ENCODE measurements around the gene HOXD13.

- TF ChIP-seq, protein P1, sequence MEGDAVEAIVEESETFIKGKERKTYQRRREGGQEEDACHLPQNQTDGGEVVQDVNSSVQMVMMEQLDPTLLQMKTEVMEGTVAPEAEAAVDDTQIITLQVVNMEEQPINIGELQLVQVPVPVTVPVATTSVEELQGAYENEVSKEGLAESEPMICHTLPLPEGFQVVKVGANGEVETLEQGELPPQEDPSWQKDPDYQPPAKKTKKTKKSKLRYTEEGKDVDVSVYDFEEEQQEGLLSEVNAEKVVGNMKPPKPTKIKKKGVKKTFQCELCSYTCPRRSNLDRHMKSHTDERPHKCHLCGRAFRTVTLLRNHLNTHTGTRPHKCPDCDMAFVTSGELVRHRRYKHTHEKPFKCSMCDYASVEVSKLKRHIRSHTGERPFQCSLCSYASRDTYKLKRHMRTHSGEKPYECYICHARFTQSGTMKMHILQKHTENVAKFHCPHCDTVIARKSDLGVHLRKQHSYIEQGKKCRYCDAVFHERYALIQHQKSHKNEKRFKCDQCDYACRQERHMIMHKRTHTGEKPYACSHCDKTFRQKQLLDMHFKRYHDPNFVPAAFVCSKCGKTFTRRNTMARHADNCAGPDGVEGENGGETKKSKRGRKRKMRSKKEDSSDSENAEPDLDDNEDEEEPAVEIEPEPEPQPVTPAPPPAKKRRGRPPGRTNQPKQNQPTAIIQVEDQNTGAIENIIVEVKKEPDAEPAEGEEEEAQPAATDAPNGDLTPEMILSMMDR (IDR thresholded peaks at IDR 0.05), result no peak
- TF ChIP-seq POLR2A (IDR thresholded peaks at IDR 0.05), result no peak
Observed at GRCh38 chr2:176097820-176098365, 5.4 kb downstream of the HOXD13 start.
